Activated CD8-positive, alpha-beta T cell treated with anti-CD3 and anti-CD28 coated beads for 36 hours (primary cell): Measurements from ENCODE around the gene UBA3. TPM values are rescaled to one million over a fixed set of nuclear protein-coding genes. Genes with fewer than 3 reads are reported as not detected.
A peak's percentile ranks its signal among the peaks of the same experiment; 100 is the strongest.

ENCODE experiments used
- ATAC-seq: fragments of 200-7000 bp; cut with Tn5 transposase; one replicate; pipeline ENCODE4 v1.10.0; 2021; ENCODE audit warnings: mild to moderate bottlenecking, moderate library complexity
- CTCF ChIA-PET: fragments of 350-600 bp; sonication (Branson Sonifier 250); formaldehyde crosslinking; loops from one replicate; lab custom pipeline; 2021; ENCODE audit warnings: antibody characterized with exemption; lab: Charles Lee
- POLR2A ChIA-PET: fragments of 350-600 bp; sonication (Branson Sonifier 250); formaldehyde crosslinking; loops from one replicate; lab custom pipeline; 2021; ENCODE audit warnings: antibody characterized with exemption; lab: Charles Lee
- DNase-seq: peaks from one replicate; pipeline ENCODE4 v3.0.0-alpha.2; 2020
- H3K27ac Mint-ChIP-seq: one replicate; pipeline ENCODE4 v1.8.0; 2021; ENCODE audit warnings: mild to moderate bottlenecking, mixed read lengths
- H3K27me3 Mint-ChIP-seq: one replicate; pipeline ENCODE4 v1.8.0; 2021; ENCODE audit warnings: mixed read lengths
- H3K36me3 Mint-ChIP-seq: one replicate; pipeline ENCODE4 v1.8.0; 2021; ENCODE audit warnings: low read depth, mixed read lengths
- H3K4me1 Mint-ChIP-seq: one replicate; pipeline ENCODE4 v1.8.0; 2021; ENCODE audit warnings: low read depth, mixed read lengths
- H3K4me3 Mint-ChIP-seq: one replicate; pipeline ENCODE4 v1.8.0; 2021; ENCODE audit warnings: mild to moderate bottlenecking, moderate library complexity, mixed read lengths
- H3K9me3 Mint-ChIP-seq: one replicate; pipeline ENCODE4 v1.8.0; 2021; ENCODE audit warnings: mixed read lengths
- CTCF ChIP-seq: fragments of 200-600 bp; IDR thresholded peaks from one replicate; pipeline ENCODE4 v1.8.0; 2022; ENCODE audit warnings: antibody characterized with exemption, mild to moderate bottlenecking
- intact Hi-C: fragments of 100-400 bp; cut with micrococcal nuclease; formaldehyde crosslinking; loops from one replicate; pipeline ENCODE4 v1.10.0; 2022
- total RNA-seq, 2 experiments: library from RNA; stranded (reverse); gene quantifications; one replicate each; pipeline ENCODE4 v1.2.3, GENCODE V29; 2021

UBA3 gene
- total RNA-seq, 2 experiments from 2014 or later: 72.7 to 75.6 TPM

GRCh38 chr3:69105320-69105719 lies 25.2 kb upstream of the UBA3 start:
- H3K36me3 Mint-ChIP-seq: peaks cover 44% of the 10 kb centered on the region
- intact Hi-C loops: no loop called here
- ChIA-PET CTCF (interaction anchor here (0.7 to 1.7 kb wide), 7 partner anchors 10 to 200 kb away, joined by 3 to 7 read pairs (median 3); partner anchors contain the start of gene ARL6IP5), POLR2A (interaction anchor here (0.8 to 1.6 kb wide), 4 partner anchors 8 to 19 kb away, joined by 3 to 4 read pairs (median 3); no protein-coding TSS in a partner anchor)
- TF ChIP-seq CTCF: no peak
- H3K27ac Mint-ChIP-seq: peak overlapping the region; percentile 25
- H3K4me3 Mint-ChIP-seq: no peak overlapping the region
- no peaks in the 10 kb centered on the region for H3K27me3 Mint-ChIP-seq
- peaks cover 38% of the 10 kb centered on the region for H3K4me1 Mint-ChIP-seq
- ATAC-seq: no peak
- DNase-seq: no peak
- H3K9me3 Mint-ChIP-seq: no peaks in the 10 kb centered on the region

- no peaks in the 10 kb centered on the region for H3K9me3 Mint-ChIP-seq
- H3K36me3 Mint-ChIP-seq: peaks cover 51% of the 10 kb centered on the region
- ATAC-seq (no peak), DNase-seq (no peak)
- H3K27me3 Mint-ChIP-seq: no peaks in the 10 kb centered on the region
- H3K4me1 Mint-ChIP-seq: peaks cover 42% of the 10 kb centered on the region
- intact Hi-C loops: no loop called here
- CTCF ChIA-PET: interaction anchor here (0.7 to 1.7 kb wide), 6 partner anchors 17 to 306 kb away, joined by 3 to 7 read pairs (median 3); no protein-coding TSS in a partner anchor
- TF ChIP-seq CTCF: no peak
- H3K4me3 Mint-ChIP-seq: no peak overlapping the region
- POLR2A ChIA-PET: interaction anchor here (1.5 to 1.6 kb wide), 2 partner anchors 9 to 10 kb away, joined by 3 to 4 read pairs; no protein-coding TSS in a partner anchor
- peak overlapping the region; percentile 61 for H3K27ac Mint-ChIP-seq
These were observed 24.4 kb upstream of the UBA3 start for GRCh38 chr3:69104586-69104985.

- ChIA-PET POLR2A (no interaction called here), CTCF (interaction anchor here (1.3 to 3.0 kb wide), 2 partner anchors 18 to 59 kb away, joined by 3 to 14 read pairs; no protein-coding TSS in a partner anchor)
- H3K27me3 Mint-ChIP-seq: no peaks in the 10 kb centered on the region
- TF ChIP-seq CTCF: no peak
- intact Hi-C loops: no loop called here
- DNase-seq (no peak), ATAC-seq (no peak)
- H3K36me3 Mint-ChIP-seq: peaks cover 57% of the 10 kb centered on the region
- H3K4me3 Mint-ChIP-seq: no peak overlapping the region
- H3K4me1 Mint-ChIP-seq: peaks cover 46% of the 10 kb centered on the region
- no peak overlapping the region for H3K27ac Mint-ChIP-seq
- no peaks in the 10 kb centered on the region for H3K9me3 Mint-ChIP-seq
These were observed 23.0 kb upstream of the UBA3 start for GRCh38 chr3:69103123-69103522.

GRCh38 chr3:69102384-69102783 lies 22.2 kb upstream of the UBA3 start:
- ATAC-seq (no peak), DNase-seq (no peak)
- POLR2A ChIA-PET: no interaction called here
- Mint-ChIP-seq H3K36me3 (peaks cover 61% of the 10 kb centered on the region), H3K27me3 (no peaks in the 10 kb centered on the region), H3K4me3 (no peak overlapping the region), H3K4me1 (peaks cover 49% of the 10 kb centered on the region), H3K27ac (no peak overlapping the region), H3K9me3 (peaks cover 3% of the 10 kb centered on the region)
- intact Hi-C loops: no loop called here
- no peak for TF ChIP-seq CTCF
- CTCF ChIA-PET: interaction anchor here (0.8 to 3.0 kb wide), 3 partner anchors 18 to 204 kb away, joined by 3 to 14 read pairs (median 3); no protein-coding TSS in a partner anchor

- no peak overlapping the region for H3K4me3 Mint-ChIP-seq
- ChIA-PET POLR2A (interaction anchor here (0.7 to 1.2 kb wide), 5 partner anchors 13 to 48 kb away, joined by 3 to 6 read pairs (median 3); partner anchors contain the start of gene TMF1), CTCF (interaction anchor here (0.7 to 1.9 kb wide), 2 partner anchors 14 to 21 kb away, joined by 3 to 7 read pairs; no protein-coding TSS in a partner anchor)
- ATAC-seq (no peak), DNase-seq (no peak)
- H3K27me3 Mint-ChIP-seq: no peaks in the 10 kb centered on the region
- no peak overlapping the region for H3K27ac Mint-ChIP-seq
- H3K9me3 Mint-ChIP-seq: peaks cover 3% of the 10 kb centered on the region
- TF ChIP-seq CTCF: no peak
- H3K36me3 Mint-ChIP-seq: peaks cover 64% of the 10 kb centered on the region
- intact Hi-C loops: no loop called here
- peaks cover 61% of the 10 kb centered on the region for H3K4me1 Mint-ChIP-seq
These were observed 19.4 kb upstream of the UBA3 start for GRCh38 chr3:69099576-69099975.
